HG03025 (cell line): Measurements from ENCODE around the gene ALDH1L2.
A peak's percentile ranks its signal among the peaks of the same experiment; 100 is the strongest.

Experiments used
- ATAC-seq: cut with Tn5 transposase; IDR thresholded peaks from one replicate; pipeline ENCODE4 v1.9.1; 2021; ENCODE audit warnings: mild to moderate bottlenecking, moderate library complexity; ENCODE audit not compliant: unreplicated experiment, low FRiP score

The ALDH1L2 gene

DNA sequence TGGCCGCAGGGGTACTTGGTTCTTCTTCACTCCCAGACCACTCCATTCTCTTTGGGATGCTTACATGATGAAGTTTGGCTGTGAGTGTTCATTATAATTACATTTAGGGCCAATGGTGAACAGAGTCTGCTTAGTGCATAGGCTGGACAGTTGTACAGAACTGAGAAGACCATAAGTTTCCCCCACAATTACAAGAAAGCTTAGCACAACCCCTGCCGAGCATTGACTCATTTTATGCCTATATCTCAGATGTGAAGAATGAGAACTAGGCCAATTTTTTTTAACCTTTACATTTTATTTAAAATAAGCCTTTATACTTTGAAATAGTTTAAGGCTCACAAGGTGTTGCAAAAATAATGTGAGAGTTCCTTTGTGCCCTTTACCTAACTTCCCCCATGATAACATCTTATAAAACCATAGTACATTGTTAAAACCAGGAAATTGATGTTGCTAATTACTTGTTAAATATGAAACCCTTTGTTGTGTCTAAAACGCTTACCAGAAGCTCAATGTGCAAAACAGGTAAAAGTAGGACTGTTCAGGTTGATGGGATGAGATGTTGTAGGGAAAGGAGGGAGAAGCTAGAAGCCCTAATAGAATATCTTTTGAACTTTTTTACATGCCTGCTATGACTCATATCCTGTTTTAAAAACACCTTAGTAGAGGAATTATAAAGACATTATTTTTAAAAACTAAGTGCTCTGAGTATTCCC, 47.2 kb downstream of the ALDH1L2 start:
- ATAC-seq = no peak

GRCh38 chr12:105033851-105034250, 50.4 kb downstream of the ALDH1L2 start:
- no peak for ATAC-seq

DNA sequence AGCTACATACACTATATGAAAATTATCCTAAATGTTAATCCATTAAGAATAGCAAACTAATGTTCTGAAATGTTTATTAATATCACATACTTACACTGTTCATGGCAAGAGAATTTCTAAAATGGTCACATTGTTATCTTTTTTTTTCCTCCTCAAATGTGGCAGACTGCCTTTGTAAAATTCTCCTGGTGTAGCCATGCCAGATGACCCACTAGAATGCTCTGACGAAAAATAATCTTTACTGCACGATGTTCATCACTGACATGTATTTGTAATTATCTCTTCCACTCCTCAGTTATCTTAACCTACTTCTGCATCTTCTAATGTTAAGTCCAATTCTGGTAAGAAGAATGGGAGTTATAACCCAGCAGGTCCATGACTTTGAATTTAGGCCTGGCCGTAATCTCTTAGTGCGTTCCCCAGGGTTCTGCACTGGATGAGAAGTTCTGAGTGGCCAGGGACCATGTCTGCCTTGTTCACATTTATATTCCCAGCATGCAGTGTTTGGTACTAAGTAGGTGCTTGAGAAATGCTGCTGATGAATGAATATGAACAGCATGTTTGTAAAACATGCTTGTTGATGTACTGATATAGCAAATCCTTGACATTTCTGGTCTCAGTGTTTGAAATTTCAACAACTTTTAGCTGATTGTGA, 51.4 kb downstream of the ALDH1L2 start:
- no peak for ATAC-seq

- peak; percentile 84 for ATAC-seq
Observed at GRCh38 chr12:105030820-105031807, 53.1 kb downstream of the ALDH1L2 start.

GRCh38 chr12:105026411-105026810, 57.8 kb downstream of the ALDH1L2 start:
- ATAC-seq = no peak

DNA sequence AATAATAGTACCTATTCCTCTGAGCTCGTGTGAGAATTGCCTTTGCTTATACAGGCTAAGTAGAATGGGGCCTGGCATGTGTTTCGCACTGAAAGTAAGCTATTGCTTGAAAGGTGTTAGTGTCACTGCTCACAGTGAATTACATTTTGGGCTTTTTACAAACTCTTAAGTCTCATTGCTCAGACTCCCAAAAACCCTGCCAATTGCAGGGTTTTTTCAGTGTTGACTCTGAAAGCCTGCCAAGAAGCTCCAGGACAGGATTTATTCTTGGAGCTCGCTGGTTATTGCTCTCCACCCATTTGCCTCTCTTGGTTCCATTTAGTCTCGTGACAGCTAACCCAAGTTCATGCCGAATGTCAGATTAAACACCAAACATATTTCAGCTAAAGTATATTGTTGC, 58.4 kb downstream of the ALDH1L2 start:
- no peak for ATAC-seq

- ATAC-seq = no peak
Observed at GRCh38 chr12:105024928-105025327, 59.3 kb downstream of the ALDH1L2 start.

DNA sequence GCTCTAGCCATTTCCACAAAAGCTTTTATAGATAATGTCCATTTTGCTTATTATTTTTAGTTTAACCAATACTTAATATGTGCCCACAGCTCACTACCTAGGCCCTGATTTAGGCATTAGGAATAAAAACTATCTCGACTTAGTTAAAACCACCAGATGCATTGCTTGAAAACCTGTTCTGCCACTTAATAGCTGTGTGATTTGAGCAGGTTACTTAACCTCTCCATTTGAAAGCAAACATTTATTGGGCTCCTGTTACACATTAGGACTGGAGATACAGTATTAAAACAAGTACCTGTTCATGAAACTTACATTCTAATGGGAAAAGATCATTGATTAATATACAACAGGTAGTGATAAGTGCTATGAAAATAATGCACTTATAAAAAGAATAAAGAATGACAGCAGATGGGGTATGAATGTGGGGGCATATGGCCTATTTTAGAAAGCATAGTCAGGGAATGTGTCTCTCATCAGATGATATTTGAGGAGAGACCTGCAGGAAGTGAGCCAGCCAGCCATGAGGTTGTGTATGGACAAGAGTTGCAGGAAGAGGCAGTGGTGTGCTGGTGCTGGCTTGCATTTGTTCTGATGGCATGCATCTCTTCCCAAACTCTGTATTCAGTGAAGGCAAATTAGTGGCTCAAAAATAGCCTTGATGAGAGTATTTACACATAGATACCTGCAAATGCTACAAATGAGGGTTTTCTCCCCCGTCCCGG, 63.9 kb downstream of the ALDH1L2 start:
- ATAC-seq = no peak

DNA sequence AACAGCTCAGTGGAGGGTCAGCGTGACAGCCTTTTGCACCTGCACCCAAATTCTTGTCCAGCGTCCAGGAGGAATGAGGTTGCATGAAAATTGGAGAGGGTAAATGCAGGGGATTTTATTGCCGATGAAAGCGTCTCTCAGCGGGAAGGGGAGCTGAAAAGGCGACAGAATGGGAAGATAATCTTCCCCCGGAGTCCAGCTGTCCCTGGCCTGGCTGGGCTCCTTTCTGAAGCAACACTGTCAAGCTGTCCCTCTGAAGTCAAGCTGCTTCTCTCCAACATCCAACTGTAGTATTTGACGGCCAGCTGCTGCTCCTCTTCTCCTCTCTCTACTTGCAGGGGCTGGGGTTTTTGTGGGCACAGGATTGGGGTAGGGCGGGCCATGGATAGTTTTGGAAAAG, 65.5 kb downstream of the ALDH1L2 start:
- no peak for ATAC-seq

DNA sequence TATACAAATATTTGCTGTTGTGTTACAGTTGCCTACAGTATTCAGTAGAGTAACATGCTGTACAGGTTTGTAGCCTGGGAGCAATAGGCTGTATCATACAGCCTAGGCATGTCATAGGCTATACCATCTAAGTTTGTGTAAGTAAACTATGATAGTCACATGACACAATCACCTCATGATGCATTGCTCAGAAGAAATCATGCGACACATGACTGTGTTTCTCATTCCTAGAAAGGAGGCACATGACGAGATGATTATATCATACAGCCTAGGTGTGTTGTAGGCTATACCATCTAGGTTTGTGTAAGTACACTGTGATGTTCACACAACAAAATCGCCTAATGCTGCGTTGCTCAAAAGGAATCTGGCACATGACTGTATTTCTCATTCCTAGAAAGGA, 66.2 kb downstream of the ALDH1L2 start:
- no peak for ATAC-seq

GRCh38 chr12:105015543-105015942, 68.7 kb downstream of the ALDH1L2 start:
- ATAC-seq = no peak

DNA sequence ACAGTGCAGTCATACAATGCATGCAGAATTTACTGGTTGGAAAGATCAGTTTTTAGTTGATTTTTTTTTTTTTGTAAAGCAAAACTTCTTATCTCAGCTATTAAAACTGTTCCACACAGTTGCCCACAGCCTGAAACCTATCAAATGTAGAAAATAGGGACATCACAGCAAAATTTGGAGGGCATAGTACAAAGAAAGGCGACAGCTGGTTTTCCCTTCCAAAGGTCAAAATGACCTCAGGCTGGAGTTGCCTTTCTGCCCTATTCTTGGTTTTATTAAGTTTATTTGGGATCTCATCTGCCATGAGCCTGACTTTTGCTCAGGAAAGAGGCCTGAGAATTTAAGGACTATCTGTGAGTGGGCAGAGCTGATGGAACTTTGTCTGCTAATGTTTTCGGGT, 69.7 kb downstream of the ALDH1L2 start:
- ATAC-seq = no peak

DNA sequence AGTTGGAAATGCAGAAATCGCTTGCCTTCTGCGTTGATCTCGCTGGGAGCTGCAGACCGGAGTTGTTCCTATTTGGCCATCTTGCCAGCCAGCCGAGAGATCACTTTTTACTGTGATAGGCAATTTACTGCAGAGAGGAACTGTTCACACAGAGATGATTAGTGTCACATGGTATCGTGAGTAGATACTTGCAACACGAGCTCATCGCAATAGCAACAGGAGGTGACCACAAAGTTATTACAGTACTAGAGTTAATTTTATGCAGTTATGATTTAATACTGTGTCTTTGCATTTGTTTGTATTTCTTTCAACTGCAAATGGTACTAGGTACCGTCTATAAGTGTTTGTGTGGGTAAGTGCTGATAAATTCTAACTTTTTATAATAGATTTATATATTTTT, 70.4 kb downstream of the ALDH1L2 start:
- no peak for ATAC-seq

DNA sequence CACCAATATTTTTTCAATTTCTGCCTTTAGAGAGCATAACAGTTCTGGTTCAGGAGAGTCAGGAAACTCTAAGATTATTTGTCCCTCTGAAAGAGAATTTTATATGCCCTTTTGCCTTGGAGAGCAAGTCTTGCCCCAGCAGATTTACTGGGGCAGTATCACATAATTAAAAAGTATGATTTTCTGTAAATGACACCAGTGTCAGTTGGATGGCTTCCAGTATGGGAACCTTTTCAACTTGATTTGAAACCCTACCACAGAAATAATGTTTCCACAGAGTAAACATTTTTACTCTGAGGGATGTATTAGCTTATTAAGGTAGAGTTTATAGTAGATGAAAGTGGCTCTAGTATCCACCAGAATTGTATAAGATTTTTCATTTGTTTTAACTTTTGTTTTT, 82.8 kb downstream of the ALDH1L2 start:
- ATAC-seq = no peak

DNA sequence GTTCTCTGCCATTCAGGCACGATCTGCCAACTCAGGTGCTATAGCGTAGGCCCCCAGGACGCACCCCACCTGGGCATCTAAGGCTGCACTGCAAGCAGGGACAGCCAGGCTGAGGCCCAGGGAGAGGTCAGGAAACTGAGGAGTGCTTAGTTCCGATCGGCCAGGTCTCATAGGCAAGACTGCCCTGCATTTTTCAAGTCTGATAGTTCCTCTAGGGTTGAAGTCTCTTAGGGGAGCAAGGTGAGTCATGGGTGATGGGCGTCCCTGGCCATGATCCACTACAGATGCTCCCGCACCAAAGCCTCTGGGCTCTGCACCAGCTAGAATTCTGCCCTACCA, 84.9 kb downstream of the ALDH1L2 start:
- no peak for ATAC-seq

- no peak for ATAC-seq
Observed at GRCh38 chr12:104998423-104999346, 85.6 kb downstream of the ALDH1L2 start.

DNA sequence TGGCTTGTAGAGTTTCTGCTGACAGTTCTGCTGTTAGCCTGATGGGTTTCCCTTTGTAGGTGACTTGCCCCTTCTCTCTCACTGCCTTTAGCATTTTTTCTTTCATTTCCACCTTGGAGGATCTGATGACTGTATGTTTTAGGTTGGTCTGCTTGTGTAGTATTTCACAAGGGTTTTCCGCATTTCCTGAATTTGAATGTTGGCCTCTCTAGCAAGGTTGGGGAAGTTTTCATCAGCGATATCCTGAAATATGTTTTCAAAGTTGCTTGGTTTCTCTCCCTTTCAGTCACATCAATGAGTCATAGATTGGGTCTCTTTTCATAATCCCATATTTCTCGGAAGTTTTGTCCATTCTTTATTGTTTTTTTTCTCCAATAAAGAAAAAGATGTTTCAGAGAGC, 86.7 kb downstream of the ALDH1L2 start:
- no peak for ATAC-seq

- no peak for ATAC-seq
Observed at GRCh38 chr12:104994336-104994735, 89.9 kb downstream of the ALDH1L2 start.

DNA sequence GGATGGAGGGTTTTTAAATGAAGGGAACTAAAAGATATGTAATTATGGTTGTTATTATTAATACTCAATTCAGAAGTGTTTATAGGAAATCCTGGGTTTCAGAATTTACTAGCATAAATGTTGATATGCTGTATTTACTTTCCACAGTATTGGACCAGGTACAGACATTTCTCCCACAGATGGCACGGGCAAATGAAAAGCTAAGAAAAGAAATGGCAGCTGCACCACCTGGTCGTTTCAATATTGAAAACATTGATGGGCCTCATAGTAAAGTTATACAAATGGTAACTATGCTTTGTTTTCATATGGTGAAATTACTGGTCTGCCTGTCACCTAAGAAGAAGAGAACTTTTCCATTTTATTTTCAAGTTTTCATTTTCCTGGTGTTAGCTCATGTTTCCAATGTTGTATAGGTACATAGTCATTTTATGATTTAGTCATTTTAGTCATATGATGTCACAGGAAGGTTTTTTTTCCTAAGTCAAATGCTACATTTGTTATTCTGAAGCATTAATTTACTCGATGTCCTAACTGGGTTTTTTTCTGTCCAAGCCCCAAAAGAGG, 92.6 kb downstream of the ALDH1L2 start:
- ATAC-seq = no peak
